HCT116 (cell line): ENCODE measurements around the gene BMP5.

Experiments used
- CEBPB ChIP-seq: IDR thresholded peaks from 2 replicates; pipeline ENCODE4 v1.6.1; 2012; ENCODE audit warnings: low read depth
- POLR2A ChIP-seq: IDR thresholded peaks from 2 replicates; pipeline ENCODE4 v1.7.0; 2011; ENCODE audit warnings: borderline replicate concordance; ENCODE audit not compliant: insufficient read depth, insufficient read length; ENCODE audit errors: extremely low read depth
- POLR2AphosphoS5 ChIP-seq: IDR thresholded peaks from 2 replicates; pipeline ENCODE4 v1.6.1; 2011; ENCODE audit warnings: mild to moderate bottlenecking, low read depth, low read length, moderate library complexity
- RAD21 ChIP-seq: IDR thresholded peaks from 2 replicates; pipeline ENCODE4 v1.6.1; 2012; ENCODE audit warnings: low read depth, mild to moderate bottlenecking
- SIN3A ChIP-seq: IDR thresholded peaks from 2 replicates; pipeline ENCODE4 v1.6.1; 2012; ENCODE audit warnings: low read depth
- SP1 ChIP-seq: IDR thresholded peaks from 2 replicates; pipeline ENCODE4 v1.6.1; 2012; ENCODE audit warnings: low read depth
- YY1 ChIP-seq: IDR thresholded peaks from 2 replicates; pipeline ENCODE4 v1.6.1; 2011; ENCODE audit warnings: low read length, low read depth, moderate library complexity, mild to moderate bottlenecking; ENCODE audit not compliant: insufficient replicate concordance; ENCODE audit errors: extremely low read depth
- ZNF274 ChIP-seq: fragments of 200-500 bp; sonication (Bioruptor generic); IDR thresholded peaks from 2 replicates; pipeline ENCODE4 v1.6.1; 2014; ENCODE audit warnings: mild to moderate bottlenecking, low read depth, low read length, inconsistent platforms
- TF ChIP-seq, protein P1 (sequence below), 3 experiments: fragments of 200-600 bp in 1 of 3; sonication (generic) in 1 of 3; IDR thresholded peaks in 2 of 3; conservative IDR thresholded peaks in 1 of 3; 2 replicates each; pipeline ENCODE4 v1.5.1; 2012 to 2017; ENCODE audit warnings: low read depth in 2 of 3, low read length in 2 of 3, antibody characterized with exemption in 1 of 3, borderline replicate concordance in 1 of 3, control low read depth in 1 of 3, mild to moderate bottlenecking in 1 of 3, mixed read lengths in 1 of 3, mixed run types in 1 of 3, moderate library complexity in 1 of 3; ENCODE audit not compliant: insufficient read depth in 1 of 3
- TF ChIP-seq, protein P2 (sequence below): IDR thresholded peaks from 2 replicates; pipeline ENCODE4 v1.6.1; 2012; ENCODE audit warnings: low read depth

GRCh38 chr6:55919716-55920308 is 44.4 kb upstream of the BMP5 start:
- no peak for TF ChIP-seq SP1
- TF ChIP-seq, protein P1, sequence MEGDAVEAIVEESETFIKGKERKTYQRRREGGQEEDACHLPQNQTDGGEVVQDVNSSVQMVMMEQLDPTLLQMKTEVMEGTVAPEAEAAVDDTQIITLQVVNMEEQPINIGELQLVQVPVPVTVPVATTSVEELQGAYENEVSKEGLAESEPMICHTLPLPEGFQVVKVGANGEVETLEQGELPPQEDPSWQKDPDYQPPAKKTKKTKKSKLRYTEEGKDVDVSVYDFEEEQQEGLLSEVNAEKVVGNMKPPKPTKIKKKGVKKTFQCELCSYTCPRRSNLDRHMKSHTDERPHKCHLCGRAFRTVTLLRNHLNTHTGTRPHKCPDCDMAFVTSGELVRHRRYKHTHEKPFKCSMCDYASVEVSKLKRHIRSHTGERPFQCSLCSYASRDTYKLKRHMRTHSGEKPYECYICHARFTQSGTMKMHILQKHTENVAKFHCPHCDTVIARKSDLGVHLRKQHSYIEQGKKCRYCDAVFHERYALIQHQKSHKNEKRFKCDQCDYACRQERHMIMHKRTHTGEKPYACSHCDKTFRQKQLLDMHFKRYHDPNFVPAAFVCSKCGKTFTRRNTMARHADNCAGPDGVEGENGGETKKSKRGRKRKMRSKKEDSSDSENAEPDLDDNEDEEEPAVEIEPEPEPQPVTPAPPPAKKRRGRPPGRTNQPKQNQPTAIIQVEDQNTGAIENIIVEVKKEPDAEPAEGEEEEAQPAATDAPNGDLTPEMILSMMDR (IDR thresholded peaks at IDR 0.05 in 2 of 3, conservative IDR thresholded peaks at IDR 0.05 in 1 of 3; ENCODE audit: borderline replicate concordance in 1 of 3, insufficient read depth in 1 of 3, low read depth in 2 of 3, low read length in 2 of 3) = no peak
- TF ChIP-seq SIN3A = no peak
- TF ChIP-seq, protein P2, sequence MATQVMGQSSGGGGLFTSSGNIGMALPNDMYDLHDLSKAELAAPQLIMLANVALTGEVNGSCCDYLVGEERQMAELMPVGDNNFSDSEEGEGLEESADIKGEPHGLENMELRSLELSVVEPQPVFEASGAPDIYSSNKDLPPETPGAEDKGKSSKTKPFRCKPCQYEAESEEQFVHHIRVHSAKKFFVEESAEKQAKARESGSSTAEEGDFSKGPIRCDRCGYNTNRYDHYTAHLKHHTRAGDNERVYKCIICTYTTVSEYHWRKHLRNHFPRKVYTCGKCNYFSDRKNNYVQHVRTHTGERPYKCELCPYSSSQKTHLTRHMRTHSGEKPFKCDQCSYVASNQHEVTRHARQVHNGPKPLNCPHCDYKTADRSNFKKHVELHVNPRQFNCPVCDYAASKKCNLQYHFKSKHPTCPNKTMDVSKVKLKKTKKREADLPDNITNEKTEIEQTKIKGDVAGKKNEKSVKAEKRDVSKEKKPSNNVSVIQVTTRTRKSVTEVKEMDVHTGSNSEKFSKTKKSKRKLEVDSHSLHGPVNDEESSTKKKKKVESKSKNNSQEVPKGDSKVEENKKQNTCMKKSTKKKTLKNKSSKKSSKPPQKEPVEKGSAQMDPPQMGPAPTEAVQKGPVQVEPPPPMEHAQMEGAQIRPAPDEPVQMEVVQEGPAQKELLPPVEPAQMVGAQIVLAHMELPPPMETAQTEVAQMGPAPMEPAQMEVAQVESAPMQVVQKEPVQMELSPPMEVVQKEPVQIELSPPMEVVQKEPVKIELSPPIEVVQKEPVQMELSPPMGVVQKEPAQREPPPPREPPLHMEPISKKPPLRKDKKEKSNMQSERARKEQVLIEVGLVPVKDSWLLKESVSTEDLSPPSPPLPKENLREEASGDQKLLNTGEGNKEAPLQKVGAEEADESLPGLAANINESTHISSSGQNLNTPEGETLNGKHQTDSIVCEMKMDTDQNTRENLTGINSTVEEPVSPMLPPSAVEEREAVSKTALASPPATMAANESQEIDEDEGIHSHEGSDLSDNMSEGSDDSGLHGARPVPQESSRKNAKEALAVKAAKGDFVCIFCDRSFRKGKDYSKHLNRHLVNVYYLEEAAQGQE = no peak
- no peak for TF ChIP-seq POLR2AphosphoS5
- TF ChIP-seq POLR2A = no peak
- no peak for TF ChIP-seq CEBPB
- TF ChIP-seq YY1 = no peak
- no peak for TF ChIP-seq RAD21
- TF ChIP-seq ZNF274 = no peak
